PFSK-1 (cell line): ENCODE results near the gene PRRC1.

ENCODE experiments used
- POLR2AphosphoS5 ChIP-seq: IDR thresholded peaks from 2 replicates; pipeline ENCODE4 v1.6.1; 2012; ENCODE audit warnings: low read depth, mild to moderate bottlenecking, control low read depth, low read length, moderate library complexity
- REST ChIP-seq, 2 experiments: IDR thresholded peaks; 2 replicates each; pipeline versions ENCODE4 v1.6.1 to v1.8.0; 2011 to 2012; ENCODE audit warnings: low read depth in 2 of 2, low read length in 2 of 2, control low read depth in 1 of 2, inconsistent platforms in 1 of 2, mild to moderate bottlenecking in 1 of 2, moderate library complexity in 1 of 2; ENCODE audit not compliant: insufficient read depth in 1 of 2
- TAF1 ChIP-seq: IDR thresholded peaks from 2 replicates; pipeline ENCODE4 v1.6.1; 2012; ENCODE audit warnings: low read length, control low read depth, borderline replicate concordance; ENCODE audit not compliant: insufficient read depth

GRCh38 chr5:127586066-127586770 lies 68.8 kb downstream of the PRRC1 start:
- TF ChIP-seq POLR2AphosphoS5 (no peak), TAF1 (no peak), REST (IDR thresholded peaks at IDR 0.05; ENCODE audit: insufficient read depth in 1 of 2, low read depth in 2 of 2, low read length in 2 of 2) (no peak)
